K562 (cell line): Measurements from ENCODE around the gene ZNF180.

Experiments
- CHD2 ChIP-seq: IDR thresholded peaks from 2 replicates; pipeline ENCODE4 v1.6.1; 2011; ENCODE audit warnings: low read depth, low read length
- HIVEP1 ChIP-seq: fragments of 250-450 bp; sonication (Bioruptor Pico); IDR thresholded peaks from 2 replicates; pipeline ENCODE4 v1.4.0; 2020; ENCODE audit warnings: mild to moderate bottlenecking
- HNRNPL ChIP-seq: fragments of 200-400 bp; formaldehyde crosslinking; IDR thresholded peaks from 2 replicates; pipeline ENCODE4 v1.6.1; 2017; ENCODE audit warnings: low read depth, mild to moderate bottlenecking, low read length
- IRF2 ChIP-seq: sonication (generic); formaldehyde crosslinking; IDR thresholded peaks from 2 replicates; pipeline ENCODE4 v1.8.1; 2022; ENCODE audit warnings: mild to moderate bottlenecking, missing genetic modification reagents
- JUN ChIP-seq, 2 experiments: sonication (generic) in 1 of 2; formaldehyde crosslinking in 1 of 2; IDR thresholded peaks; 2 replicates each; pipeline versions ENCODE4 v1.6.1 to v1.8.0; 2012 to 2022; ENCODE audit warnings: borderline replicate concordance in 2 of 2, mild to moderate bottlenecking in 2 of 2, improper control_type of control experiment in 1 of 2, low read depth in 1 of 2, low read length in 1 of 2, missing genetic modification reagents in 1 of 2
- NR2C2 ChIP-seq, 2 experiments: fragments of 200-800 bp in 1 of 2; sonication (Bioruptor generic) in 1 of 2; sonication (generic) in 1 of 2; formaldehyde crosslinking in 1 of 2; IDR thresholded peaks; 2 replicates each; pipeline versions ENCODE4 v1.6.1 to v1.8.0; 2016 to 2022; ENCODE audit warnings: mild to moderate bottlenecking in 1 of 2, missing compliant biosample characterization in 1 of 2, missing genetic modification characterization in 1 of 2, missing genetic modification reagents in 1 of 2
- TARDBP ChIP-seq: fragments of 450-650 bp; IDR thresholded peaks from 2 replicates; pipeline ENCODE4 v1.6.1; 2016
- TEAD1 ChIP-seq, 2 experiments: fragments of 450-650 bp in 1 of 2; sonication (generic) in 1 of 2; formaldehyde crosslinking; IDR thresholded peaks; 2 replicates each; pipeline versions ENCODE4 v1.4.0 to v1.8.0; 2020 to 2022; ENCODE audit warnings: mild to moderate bottlenecking in 2 of 2, missing genetic modification reagents in 1 of 2
- TF ChIP-seq, protein P1 (sequence below): sonication (generic); formaldehyde crosslinking; IDR thresholded peaks from 2 replicates; pipeline ENCODE4 v1.8.0; 2022; ENCODE audit warnings: mild to moderate bottlenecking, missing genetic modification reagents
- TF ChIP-seq, protein P2 (sequence below): sonication (generic); formaldehyde crosslinking; IDR thresholded peaks from 2 replicates; pipeline ENCODE4 v1.8.1; 2022; ENCODE audit warnings: missing genetic modification reagents

DNA sequence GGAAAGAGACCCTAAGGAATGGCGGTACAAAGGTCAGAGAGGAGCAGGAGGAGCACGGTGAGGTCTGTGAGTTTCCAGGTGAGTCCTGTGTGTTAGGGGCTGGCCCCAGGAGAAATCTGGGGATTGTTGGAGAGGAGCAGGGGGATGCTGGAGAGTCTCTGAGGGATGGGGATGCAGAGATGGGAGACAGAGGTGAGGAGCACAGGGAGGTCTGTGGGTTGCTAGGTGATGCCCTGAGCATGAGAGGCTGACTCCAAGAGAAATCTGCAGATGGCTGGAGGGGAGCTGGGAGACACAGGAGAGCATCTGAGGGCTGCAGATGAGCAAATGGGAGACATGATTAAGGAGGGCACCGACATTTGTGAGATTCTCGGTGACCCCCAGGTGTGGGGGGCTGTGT lies 48.0 kb downstream of the ZNF180 start:
- no peak for TF ChIP-seq TARDBP
- TF ChIP-seq, protein P1, sequence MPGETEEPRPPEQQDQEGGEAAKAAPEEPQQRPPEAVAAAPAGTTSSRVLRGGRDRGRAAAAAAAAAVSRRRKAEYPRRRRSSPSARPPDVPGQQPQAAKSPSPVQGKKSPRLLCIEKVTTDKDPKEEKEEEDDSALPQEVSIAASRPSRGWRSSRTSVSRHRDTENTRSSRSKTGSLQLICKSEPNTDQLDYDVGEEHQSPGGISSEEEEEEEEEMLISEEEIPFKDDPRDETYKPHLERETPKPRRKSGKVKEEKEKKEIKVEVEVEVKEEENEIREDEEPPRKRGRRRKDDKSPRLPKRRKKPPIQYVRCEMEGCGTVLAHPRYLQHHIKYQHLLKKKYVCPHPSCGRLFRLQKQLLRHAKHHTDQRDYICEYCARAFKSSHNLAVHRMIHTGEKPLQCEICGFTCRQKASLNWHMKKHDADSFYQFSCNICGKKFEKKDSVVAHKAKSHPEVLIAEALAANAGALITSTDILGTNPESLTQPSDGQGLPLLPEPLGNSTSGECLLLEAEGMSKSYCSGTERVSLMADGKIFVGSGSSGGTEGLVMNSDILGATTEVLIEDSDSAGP (CRISPR knock-in tag) = no peak
- TF ChIP-seq CHD2 = no peak
- TF ChIP-seq TEAD1 (CRISPR knock-in tag; IDR thresholded peaks at IDR 0.05) = no peak
- no peak for TF ChIP-seq HNRNPL
- no peak for TF ChIP-seq NR2C2 (CRISPR knock-in tag; IDR thresholded peaks at IDR 0.05)
- no peak for TF ChIP-seq NR2C2 (tag; IDR thresholded peaks at IDR 0.05)
- TF ChIP-seq, protein P2, sequence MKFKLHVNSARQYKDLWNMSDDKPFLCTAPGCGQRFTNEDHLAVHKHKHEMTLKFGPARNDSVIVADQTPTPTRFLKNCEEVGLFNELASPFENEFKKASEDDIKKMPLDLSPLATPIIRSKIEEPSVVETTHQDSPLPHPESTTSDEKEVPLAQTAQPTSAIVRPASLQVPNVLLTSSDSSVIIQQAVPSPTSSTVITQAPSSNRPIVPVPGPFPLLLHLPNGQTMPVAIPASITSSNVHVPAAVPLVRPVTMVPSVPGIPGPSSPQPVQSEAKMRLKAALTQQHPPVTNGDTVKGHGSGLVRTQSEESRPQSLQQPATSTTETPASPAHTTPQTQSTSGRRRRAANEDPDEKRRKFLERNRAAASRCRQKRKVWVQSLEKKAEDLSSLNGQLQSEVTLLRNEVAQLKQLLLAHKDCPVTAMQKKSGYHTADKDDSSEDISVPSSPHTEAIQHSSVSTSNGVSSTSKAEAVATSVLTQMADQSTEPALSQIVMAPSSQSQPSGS = no peak
- no peak for TF ChIP-seq JUN (IDR thresholded peaks at IDR 0.05; ENCODE audit: borderline replicate concordance, low read depth, low read length)
- no peak for TF ChIP-seq JUN (CRISPR knock-in tag; IDR thresholded peaks at IDR 0.05; ENCODE audit: borderline replicate concordance)
- no peak for TF ChIP-seq HIVEP1
- no peak for TF ChIP-seq IRF2 (CRISPR knock-in tag)
